DMS153 (cell line): ENCODE measurements around the gene BRD7.
"Not testable (repeated sequence)": the region's sequence is repeated elsewhere in the genome, so short reads cannot be mapped to it uniquely, and the experiment has no call there.

Experiments used
- DNase-seq: peaks from one replicate; lab custom pipeline; 2025; lab: John Stamatoyannopoulos, UW

BRD7 gene

DNA sequence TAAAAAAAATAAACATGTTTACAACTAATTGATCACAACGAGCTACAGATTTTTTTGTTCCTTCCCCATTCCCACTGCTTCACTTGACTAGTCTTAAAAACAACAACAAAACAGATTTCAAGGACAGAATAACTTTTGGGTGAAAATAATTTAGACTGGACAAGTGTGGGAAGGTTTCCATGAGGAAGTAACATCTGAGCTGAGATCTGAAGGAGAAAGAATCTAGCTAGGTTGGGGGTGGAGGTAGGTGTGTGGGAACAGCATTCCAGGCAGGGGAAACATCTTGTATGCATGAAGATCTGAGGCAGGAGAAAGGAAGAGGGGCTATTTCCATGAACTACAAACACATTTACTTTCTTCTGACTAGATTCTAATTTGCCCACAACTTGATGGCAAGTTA, 9.2 kb downstream of the BRD7 start:
- no peak for DNase-seq

DNA sequence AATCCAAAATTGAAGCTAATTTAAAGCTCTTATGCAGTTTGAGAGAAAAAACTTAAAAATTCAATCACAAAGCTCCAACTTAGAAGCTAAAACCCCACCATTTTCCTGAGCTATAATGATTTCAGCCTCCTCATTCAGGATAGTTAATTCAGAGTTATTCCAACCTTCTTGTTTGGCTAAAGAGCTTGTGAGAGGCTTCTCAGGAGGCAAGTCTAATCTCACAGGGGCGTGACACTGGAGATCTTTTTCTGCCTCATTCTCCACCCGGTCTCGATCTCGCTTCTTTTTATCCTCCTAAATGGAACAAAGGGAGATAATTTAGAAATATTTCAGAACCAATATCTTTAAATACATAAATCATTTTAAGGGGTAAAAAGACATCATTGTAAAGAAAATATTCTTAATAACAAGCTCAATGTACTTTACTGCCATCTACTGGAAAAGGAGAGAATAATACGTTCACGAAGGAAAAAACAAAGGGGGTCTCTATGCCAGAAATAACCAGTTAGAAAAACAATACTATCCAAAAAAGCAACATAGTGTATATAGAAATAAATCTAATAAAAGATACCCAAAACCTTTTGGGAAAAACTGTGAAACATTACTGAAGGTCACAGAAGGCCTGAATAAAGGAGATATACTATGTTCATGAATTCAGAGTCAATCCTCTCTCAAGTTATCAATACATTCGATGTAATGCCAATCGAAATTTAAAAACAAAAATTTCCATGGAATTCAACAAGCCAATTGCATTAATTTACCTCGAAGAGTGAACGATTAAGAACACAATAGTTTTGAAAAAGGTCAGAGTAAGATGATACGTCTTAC, 13.9 kb downstream of the BRD7 start:
- no peak for DNase-seq

DNA sequence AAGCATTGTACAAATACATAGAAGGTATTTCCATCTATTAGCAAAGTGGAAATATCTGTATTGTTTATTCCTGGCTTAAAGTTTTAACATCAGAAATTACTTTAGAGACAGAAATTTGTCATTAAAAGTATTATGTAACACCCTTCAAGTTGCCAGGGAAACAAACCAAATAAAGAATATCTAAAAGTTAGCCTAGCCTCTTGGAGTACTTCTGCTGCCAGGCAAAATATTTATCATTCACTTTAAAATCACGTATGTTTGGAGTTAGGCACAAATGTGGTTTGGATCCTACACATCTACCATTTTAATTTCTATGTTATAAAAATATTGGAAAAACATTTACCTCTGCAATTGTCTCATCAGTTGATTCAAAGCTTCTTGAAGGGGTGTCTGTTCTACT, 14.7 kb downstream of the BRD7 start:
- no peak for DNase-seq

DNA sequence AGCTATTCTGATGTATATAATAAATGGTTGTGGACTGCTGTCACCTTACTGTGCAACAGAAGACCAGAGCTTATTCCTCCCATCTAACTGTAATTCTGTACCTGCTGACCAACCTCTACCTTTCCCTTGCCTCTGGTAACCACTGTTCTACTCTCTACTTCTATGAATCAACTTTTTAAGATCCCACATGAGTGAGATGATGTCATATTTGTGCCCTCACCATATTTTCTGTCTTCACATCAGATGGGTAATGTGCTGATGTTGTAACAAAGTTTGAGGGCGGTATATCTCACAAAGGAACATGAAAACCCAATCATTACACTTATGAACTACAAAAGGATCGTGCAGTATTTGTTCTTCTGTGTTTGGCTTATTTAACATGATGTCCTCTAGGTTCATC, 16.8 kb downstream of the BRD7 start:
- DNase-seq: no peak

DNA sequence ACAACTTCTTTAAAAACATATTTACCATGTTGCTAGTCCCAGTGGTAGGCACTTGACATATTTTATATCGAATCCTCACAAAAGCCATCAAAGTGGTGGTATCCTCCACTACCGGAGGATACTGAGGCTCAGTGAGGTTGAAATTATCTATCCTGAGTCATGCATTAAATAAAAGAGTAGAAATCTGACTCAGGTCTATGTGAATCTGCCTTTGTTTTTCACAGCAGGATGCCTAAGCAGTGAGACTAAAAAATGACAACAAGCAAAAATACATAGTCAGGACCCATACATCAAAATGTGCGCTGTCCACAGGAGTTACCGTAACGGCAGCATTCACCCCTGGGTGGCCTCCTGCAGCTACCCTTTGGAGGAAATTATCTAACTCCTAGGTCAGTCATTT, 17.7 kb downstream of the BRD7 start:
- no peak for DNase-seq

DNA sequence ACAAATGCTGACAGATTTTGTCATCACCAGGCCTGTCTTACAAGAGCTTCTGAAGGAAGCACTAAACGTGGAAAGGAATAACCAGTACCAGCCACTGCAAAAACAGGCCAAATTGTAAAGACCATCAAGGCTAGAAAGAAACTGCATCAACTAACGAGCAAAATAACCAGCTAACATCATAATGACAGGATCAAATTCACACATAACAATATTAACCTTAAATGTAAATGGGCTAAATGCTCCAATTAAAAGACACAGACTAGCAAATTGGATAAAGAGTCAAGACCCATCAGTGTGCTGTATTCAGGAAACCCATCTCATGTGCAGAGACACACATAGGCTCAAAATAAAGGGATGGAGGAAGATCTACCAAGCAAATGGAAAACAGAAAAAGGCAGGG, 23.6 kb downstream of the BRD7 start:
- not testable (repeated sequence) for DNase-seq

DNA sequence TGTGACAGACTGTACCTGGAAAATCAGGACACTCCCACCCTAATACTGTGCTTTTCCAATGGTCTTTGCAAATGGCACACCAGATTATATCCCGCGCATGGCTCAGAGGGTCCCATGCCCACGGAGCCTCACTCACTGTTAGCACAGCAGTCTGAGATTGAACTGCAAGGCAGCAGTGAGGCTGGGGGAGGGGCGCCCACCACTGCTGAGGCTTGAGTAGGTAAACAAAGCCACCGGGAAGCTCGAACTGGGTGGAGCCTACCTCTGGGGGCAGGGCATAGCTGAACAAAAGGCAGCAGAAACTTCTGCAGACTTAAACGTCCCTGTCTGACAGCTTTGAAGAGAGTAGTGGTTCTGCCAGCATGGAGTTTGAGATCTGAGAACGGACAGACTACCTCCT, 25.2 kb downstream of the BRD7 start:
- not testable (repeated sequence) for DNase-seq

DNA sequence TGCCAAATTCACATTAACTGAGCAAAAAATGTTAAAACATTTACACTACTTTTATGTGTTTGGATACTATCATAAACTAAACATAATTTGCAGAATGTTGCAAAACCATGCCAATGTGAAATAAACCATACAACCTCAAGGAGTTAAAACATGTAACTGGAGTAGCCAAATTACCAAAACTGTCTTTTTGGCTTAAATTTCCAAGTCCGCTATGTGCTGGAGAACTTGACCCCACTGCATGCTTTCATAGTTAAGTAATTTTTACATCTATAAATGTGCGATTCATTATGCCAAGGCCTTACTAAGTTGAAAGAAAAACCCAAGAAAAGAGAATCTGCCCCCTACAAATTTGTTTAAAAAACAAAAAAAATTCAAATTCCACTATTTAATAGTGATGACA, 28.2 kb downstream of the BRD7 start:
- no peak for DNase-seq

DNA sequence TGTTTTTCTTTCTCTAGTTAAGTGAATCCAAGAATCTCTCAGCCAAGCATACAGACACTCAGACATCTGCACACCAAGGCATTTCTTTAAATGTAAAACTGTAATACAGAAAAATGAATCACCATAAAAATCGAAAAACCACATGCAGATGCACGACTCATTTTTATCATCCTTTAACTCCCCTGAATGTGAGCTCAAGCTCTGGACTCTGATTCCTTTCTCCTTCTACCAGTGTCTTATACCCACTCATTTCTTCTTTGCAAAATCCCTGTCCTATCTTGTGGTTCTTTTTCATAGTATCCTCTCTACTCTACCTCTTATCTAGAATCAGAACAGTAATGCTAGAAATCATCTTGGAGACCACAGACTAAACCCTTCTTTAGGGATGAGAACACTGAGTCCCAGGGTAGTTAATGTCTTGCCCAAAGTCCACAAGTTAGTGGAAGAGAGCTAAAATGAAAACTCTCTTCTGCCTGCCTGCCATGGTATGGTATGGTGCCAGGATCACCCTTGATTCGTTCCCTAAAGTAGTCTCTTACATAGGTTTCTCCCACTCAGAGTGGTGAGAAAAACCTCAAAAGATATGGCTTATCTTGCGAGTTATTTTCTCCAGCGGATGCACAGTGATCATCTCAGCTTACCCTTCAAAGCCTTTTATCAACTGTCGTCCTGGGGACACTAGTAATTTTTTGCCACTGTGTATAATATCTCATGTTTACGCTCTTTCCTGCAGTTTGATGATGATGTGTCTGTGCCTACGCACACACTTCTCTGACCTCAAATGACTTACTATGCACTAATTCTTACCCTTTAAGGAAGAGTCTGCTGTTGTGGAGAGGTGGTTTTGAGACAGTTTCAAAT, 30.2 kb downstream of the BRD7 start:
- DNase-seq: no peak

DNA sequence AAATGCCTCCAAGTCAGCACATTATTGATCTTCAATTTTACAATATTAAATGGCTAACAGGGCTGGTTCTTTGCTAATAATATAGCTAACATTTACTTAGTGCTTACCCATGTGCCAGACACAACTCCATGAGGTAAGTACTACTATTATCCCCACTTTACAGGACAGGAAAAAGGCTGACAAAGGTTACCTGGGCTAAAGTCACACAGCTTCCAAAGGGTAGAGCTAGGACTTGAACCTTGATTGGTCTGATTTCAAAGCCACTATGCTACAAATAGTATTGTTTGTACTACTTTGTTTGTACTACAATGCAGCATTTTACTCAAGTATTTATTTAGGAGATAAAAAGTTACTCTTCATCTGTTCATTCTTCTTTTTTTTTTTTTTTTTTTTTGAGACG, 31.9 kb downstream of the BRD7 start:
- no peak for DNase-seq

DNA sequence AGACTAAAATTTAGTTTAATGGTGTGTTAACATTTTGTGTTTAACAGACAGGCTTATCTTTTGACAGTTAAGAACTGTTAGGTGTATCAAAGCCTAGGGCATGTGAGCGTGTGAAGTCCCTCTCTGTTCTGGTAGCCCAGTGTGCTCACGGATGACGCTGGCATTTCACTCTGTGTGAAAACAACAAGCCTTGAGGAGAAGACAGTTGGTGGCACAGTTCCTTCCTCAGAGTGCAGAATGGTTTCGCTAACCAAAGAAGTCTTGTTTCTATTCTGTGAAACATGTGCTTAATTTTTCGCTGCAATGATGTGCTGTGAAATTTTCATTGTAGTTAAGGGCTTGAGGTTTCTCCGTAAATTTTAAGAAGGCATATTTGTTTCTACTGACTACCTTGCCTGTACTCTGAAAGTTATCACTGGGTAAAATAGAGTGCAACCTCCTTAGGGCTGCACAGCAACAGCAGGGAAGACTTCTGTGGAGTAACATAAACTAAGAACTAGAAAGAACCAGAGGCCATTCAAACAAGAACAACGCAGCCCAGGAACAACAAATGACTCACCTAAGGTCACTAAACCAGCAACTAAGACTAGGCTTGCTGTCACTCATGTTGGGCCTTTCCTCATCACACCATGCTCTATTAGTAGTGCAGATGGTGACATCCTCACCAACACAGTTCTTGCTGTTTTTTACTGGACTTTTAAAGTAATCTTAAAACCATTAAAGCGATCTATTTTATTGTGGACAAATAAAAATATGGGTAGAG, 33.4 kb downstream of the BRD7 start:
- DNase-seq: no peak

DNA sequence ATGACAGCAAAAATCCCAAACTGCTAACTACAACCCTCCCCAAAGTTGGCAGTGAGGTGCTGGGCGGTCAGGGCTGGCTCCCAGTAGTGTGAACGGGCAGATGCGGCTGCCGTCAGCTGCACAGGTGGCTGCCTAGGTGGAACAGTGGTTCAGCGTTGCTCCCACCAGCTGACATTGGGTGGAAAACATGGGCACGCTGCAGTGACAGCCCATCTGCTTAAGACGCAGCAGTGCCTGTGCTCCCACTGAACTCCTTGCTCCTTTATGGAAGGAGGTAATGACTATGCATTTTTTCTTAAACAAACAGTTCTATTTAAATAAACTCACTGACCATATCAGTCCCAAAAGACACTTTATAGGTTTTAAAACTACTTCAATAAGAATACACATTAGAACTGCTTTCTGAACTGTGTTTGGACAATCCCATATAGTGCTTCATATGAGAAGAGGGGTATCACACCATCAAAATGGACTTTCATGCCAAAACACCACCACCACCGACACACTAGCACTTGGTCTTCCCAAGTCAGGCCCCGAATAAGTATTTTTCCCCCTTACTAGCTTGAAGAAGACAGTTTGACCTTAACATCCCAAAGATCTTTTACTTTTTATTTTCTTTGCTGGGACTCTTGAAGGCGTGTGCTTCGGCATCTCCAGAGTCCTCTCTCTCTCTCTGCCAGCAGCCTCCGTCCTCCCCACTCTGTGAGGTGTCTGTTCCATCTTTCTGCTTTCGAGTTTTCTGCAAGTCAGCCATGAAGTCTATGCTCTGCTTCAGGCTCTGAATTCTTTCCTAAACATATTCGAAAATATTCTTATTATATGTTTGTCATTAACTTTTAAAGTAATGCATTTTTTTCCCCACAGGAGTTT, 34.4 kb downstream of the BRD7 start:
- no peak for DNase-seq

DNA sequence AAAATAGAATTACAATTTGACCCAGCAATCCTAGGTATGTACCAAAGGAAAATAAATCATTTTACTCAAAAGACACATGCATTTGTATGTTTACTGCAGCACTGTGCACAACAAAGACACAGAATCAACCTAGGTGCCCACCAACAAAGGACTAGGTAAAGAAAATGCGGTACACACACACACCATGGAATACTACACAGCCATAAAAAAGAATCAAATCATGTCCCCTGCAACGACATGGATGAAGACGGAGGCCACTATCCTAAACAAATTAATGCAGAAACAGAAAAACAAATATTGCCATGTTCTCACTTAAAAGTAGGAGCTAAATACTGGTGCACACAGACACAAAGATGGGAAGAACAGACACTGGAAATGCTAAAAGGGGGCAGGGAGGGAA, 36.2 kb downstream of the BRD7 start:
- DNase-seq: no peak

DNA sequence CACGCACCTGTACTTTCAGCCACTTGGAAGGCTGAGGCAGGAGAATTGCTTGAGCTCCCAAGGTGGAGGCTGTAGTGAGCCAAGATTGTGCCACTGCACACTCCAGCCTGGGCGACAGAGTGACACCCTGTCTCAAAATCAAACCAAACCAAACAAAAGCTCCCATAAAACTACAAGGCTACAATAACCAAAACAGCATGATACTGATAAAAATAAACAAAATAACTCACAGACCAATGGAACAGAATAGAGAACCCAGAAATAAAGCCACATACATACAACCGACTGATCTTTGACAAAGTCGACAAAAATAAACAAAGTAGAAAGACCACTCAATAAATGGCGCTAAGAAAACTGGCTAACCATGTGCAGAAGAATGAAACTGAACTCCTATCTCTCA, 37.2 kb downstream of the BRD7 start:
- DNase-seq: no peak

DNA sequence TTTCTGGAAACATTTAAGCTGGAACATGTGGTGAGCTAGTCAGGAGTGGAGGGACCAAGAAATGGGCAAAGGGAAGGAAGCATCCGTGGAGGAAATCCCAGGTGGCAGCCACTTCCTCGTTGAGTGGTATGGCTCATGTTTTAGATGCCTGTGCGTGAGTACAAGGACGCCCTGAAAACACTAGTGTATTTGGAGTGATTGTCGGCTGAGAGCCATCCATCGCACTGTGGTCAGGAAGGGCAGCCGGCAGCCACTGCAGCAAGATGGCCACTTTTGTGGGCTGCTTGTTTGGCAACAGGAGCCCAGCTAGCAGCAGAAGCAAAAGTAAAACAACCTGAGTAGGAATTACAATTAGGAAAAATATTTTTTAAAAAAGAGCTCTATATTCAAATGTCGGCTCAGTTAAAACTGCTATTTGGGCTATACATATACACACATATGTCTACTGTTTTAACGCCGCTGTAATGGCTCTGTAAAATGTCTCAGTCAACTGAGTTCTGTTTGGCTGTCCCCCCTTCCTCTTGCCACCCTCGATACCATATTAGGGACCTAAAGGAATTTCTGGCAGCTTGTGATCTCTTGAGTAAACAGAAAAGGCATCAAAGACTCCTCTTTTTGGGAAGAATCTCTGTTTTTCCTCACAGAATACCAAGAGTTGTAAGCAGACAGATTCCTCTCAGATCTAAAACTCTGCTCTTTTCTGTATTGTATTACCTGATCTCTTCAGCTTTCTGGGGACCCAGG, 39.2 kb downstream of the BRD7 start:
- DNase-seq: no peak

DNA sequence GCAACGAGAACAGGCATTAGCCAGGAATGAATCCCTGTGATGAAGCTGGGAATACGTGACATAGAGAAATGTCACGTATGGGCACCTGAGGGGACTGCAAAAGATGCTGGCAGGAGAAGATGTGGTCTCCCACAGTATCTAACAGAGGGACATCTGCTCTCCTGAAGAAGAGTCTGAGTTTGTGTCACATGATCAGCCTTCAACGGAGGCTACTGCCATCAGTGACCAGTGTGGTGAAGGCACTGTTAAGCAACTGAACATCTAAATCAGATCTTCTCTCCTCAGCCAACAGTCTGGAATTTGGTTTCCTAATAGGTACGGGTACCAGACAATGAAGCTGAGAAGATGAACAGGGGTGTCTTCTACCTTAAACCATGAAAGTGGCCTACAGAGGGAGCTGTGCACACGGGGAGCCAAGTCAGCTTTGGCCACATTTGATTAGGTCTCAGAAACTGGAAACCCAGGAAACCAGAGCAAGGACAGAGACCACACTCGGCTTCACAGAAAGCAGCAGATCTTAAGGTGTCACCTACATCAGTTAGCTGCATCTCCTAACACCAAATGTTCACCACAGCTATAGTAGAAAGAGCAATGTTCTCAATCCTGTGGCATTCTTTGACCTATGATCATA, 41.8 kb downstream of the BRD7 start:
- no peak for DNase-seq

DNA sequence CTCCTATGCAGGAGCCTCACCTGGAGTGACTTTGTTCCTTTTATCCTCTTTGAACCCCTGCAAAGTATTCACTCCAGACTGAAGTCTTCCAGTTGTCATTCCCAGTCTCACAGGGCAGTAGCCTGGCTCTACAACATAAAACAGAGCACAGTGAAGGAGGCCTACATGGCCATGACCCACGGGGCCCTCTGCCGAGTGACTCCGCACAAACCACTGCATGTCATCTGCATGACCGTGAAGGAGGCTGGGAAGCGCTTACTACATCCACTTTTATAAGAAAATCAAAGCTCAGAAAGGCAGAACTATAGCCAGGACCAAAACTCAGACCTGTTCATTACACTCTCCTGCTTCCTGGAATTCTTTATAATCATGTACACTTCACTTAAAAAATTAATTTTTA, 42.5 kb downstream of the BRD7 start:
- no peak for DNase-seq

DNA sequence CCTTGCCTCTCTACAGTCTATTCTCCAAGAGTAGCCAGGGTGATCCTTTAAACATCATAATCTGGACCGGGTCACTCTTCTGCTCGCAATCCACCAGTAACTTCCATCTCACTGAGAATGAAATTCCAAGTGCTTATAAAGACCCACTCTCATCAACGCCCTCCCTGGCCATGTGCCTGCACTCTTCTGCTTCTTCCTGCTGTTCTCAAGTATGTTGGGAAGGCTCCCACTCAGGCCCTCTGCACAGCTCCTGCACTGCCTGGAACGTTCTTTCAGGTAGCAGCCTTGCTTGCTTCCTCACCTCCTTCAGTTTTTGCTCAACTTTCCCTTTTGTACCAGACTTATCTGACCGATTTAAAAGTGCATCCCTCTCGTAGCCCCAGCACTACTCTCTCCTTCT, 44.4 kb downstream of the BRD7 start:
- no peak for DNase-seq

DNA sequence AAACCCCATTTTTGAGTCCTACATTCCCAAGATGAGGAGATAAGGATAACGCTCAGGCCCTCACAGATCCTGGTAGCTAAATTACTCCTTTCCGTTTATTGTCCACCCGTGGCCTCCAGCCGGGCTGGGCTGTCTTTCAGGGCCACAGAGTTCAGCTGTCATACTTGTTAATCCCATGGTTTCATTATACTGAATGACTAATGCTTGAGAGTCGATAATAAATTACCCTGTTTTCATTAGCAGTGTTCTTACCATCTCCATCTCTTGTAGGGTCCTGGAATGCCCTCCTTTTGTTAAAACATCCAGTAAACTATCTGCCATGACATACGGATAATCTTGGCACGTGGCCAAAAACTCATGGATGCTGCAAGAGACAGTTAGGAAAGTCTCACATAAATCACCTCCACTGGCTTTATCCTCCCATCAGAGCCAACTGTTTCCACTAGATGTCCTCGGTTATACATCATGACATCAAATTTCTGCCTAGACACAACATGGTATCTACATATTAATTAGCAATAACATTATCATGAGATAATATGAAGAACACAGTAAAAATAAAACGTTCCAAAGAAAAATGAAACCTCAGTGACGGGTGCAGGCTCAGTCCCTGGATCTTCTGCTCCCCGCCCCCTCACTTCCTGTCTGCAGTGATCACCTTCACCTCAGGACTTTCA, 45.3 kb downstream of the BRD7 start:
- no peak for DNase-seq

DNA sequence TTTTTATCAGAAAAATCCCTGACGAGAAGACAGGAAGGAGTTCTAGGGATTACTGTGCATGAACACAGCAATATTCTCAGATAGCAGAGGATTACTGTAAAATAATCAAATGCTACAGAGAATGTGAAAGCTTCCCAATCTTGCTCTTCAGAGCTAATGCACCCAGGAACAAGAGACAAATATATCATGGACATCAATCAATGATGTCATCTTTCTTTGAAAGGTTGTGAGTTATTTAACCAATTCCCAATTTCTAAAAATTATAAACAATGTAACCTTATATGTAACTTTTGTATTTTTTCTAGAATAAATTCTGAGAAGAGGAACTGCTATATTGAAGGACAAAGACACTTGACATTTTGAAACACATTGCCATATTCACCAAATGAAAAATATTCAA, 46.5 kb downstream of the BRD7 start:
- DNase-seq: no peak
